ENCODE data around the gene RNF111. TPM values are rescaled to one million over a fixed set of nuclear protein-coding genes. Genes with fewer than 3 reads are reported as not detected.

The RNF111 gene
- total and polyA plus RNA-seq, 2 donors (not counting 1 experiment from before 2014, with no cell fraction given): 19.3 to 20.9 TPM

- TF ChIP-seq EZH2 (IDR thresholded peaks at IDR 0.05; ENCODE audit: low read length, missing control alignments): no peak
- no peak for TF ChIP-seq CTCF (conservative IDR thresholded peaks at IDR 0.05 in 1 of 2, IDR thresholded peaks at IDR 0.05 in 1 of 2; ENCODE audit: low read depth in 1 of 2, low read length in 2 of 2)
- H3K9me3 ChIP-seq (ENCODE audit: control insufficient read depth, insufficient read depth, low read depth, low read length): no peaks in the 10 kb centered on the region
- peaks cover 3% of the 10 kb centered on the region for H3K36me3 ChIP-seq (ENCODE audit: control insufficient read depth, insufficient read depth, low read length)
- no peaks in the 10 kb centered on the region for H3K27me3 ChIP-seq (ENCODE audit: control insufficient read depth, insufficient read depth, low read length)
- no peak overlapping the region for H3K9ac ChIP-seq (ENCODE audit: insufficient read depth, low read length)
- H3K4me3 ChIP-seq (replicated peaks in 1 of 4; ENCODE audit: control extremely low read depth in 1 of 4, insufficient read depth in 1 of 4, low read depth in 3 of 4, low read length in 4 of 4): no peak overlapping the region
- H3K27ac ChIP-seq (ENCODE audit: insufficient read depth, low read length): no peak overlapping the region
- H3K4me1 ChIP-seq (ENCODE audit: control insufficient read depth, extremely low read depth, insufficient read depth, low read length): no peaks in the 10 kb centered on the region
- H3K4me2 ChIP-seq (ENCODE audit: extremely low read depth, insufficient read depth, low read length): no peak overlapping the region
- H4K20me1 ChIP-seq (ENCODE audit: control insufficient read depth, extremely low read depth, insufficient read depth, low read length): no peaks in the 10 kb centered on the region
- H2AFZ ChIP-seq (ENCODE audit: low read length): no peak overlapping the region
- DNase-seq (ENCODE audit: low read depth in 2 of 2): no peak
- H3K79me2 ChIP-seq (ENCODE audit: control insufficient read depth, insufficient read depth, low read length): peaks cover 3% of the 10 kb centered on the region
Measured at GRCh38 chr15:59051873-59052861, 64.7 kb downstream of the RNF111 start.

- no peak overlapping the region for H3K4me2 ChIP-seq (ENCODE audit: extremely low read depth, insufficient read depth, low read length)
- no peak overlapping the region for H3K4me3 ChIP-seq (replicated peaks in 1 of 4; ENCODE audit: control extremely low read depth in 1 of 4, insufficient read depth in 1 of 4, low read depth in 3 of 4, low read length in 4 of 4)
- DNase-seq (ENCODE audit: low read depth in 2 of 2): no peak
- no peaks in the 10 kb centered on the region for H3K27me3 ChIP-seq (ENCODE audit: control insufficient read depth, insufficient read depth, low read length)
- H4K20me1 ChIP-seq (ENCODE audit: control insufficient read depth, extremely low read depth, insufficient read depth, low read length): no peaks in the 10 kb centered on the region
- TF ChIP-seq EZH2 (IDR thresholded peaks at IDR 0.05; ENCODE audit: low read length, missing control alignments) (no peak), CTCF (conservative IDR thresholded peaks at IDR 0.05 in 1 of 2, IDR thresholded peaks at IDR 0.05 in 1 of 2; ENCODE audit: low read depth in 1 of 2, low read length in 2 of 2) (no peak)
- peaks cover 3% of the 10 kb centered on the region for H3K36me3 ChIP-seq (ENCODE audit: control insufficient read depth, insufficient read depth, low read length)
- H3K9me3 ChIP-seq (ENCODE audit: control insufficient read depth, insufficient read depth, low read depth, low read length): no peaks in the 10 kb centered on the region
- H3K9ac ChIP-seq (ENCODE audit: insufficient read depth, low read length): no peak overlapping the region
- H2AFZ ChIP-seq (ENCODE audit: low read length): no peak overlapping the region
- H3K79me2 ChIP-seq (ENCODE audit: control insufficient read depth, insufficient read depth, low read length): peaks cover 3% of the 10 kb centered on the region
- H3K4me1 ChIP-seq (ENCODE audit: control insufficient read depth, extremely low read depth, insufficient read depth, low read length): no peaks in the 10 kb centered on the region
- H3K27ac ChIP-seq (ENCODE audit: insufficient read depth, low read length): no peak overlapping the region
Measured at GRCh38 chr15:59052915-59053407, 65.5 kb downstream of the RNF111 start.

GRCh38 chr15:59053482-59053881 is 66.0 kb downstream of the RNF111 start:
- TF ChIP-seq CTCF (conservative IDR thresholded peaks at IDR 0.05 in 1 of 2, IDR thresholded peaks at IDR 0.05 in 1 of 2; ENCODE audit: low read depth in 1 of 2, low read length in 2 of 2): no peak
- no peak for TF ChIP-seq EZH2 (IDR thresholded peaks at IDR 0.05; ENCODE audit: low read length, missing control alignments)
- Histone ChIP-seq H4K20me1 (ENCODE audit: control insufficient read depth, extremely low read depth, insufficient read depth, low read length) (no peaks in the 10 kb centered on the region), H3K4me3 (replicated peaks in 1 of 4; ENCODE audit: control extremely low read depth in 1 of 4, insufficient read depth in 1 of 4, low read depth in 3 of 4, low read length in 4 of 4) (no peak overlapping the region), H3K36me3 (ENCODE audit: control insufficient read depth, insufficient read depth, low read length) (peaks cover 3% of the 10 kb centered on the region), H3K27me3 (ENCODE audit: control insufficient read depth, insufficient read depth, low read length) (no peaks in the 10 kb centered on the region), H3K4me2 (ENCODE audit: extremely low read depth, insufficient read depth, low read length) (no peak overlapping the region), H3K9me3 (ENCODE audit: control insufficient read depth, insufficient read depth, low read depth, low read length) (no peaks in the 10 kb centered on the region), H3K79me2 (ENCODE audit: control insufficient read depth, insufficient read depth, low read length) (peaks cover 3% of the 10 kb centered on the region), H3K4me1 (ENCODE audit: control insufficient read depth, extremely low read depth, insufficient read depth, low read length) (no peaks in the 10 kb centered on the region), H3K27ac (ENCODE audit: insufficient read depth, low read length) (no peak overlapping the region), H3K9ac (ENCODE audit: insufficient read depth, low read length) (no peak overlapping the region), H2AFZ (ENCODE audit: low read length) (no peak overlapping the region)
- DNase-seq (ENCODE audit: low read depth in 2 of 2): no peak

Data from fibroblast of lung (primary cell).